ENCODE results near the gene ADAMTS5. TPM values are rescaled to one million over a fixed set of nuclear protein-coding genes. Genes with fewer than 3 reads are reported as not detected.

The ADAMTS5 gene
- total RNA-seq, 4 donors from 2014 or later: 7.2 to 18.8 (median 18.3) TPM

- 55 to 67% methylated on average over 1 of the region's 1 CpG for WGBS, 2 donors
- Histone ChIP-seq H3K36me3 (no peaks in the 10 kb centered on the region), H3K4me3 (no peak overlapping the region), H3K27me3 (no peaks in the 10 kb centered on the region), H3K4me1 (peaks cover 0 to 25% (median 1%) of the 10 kb centered on the region in 4 donors), H3K9me3 (no peaks in the 10 kb centered on the region), H3K27ac (no peak overlapping the region)
- DNase-seq (ENCODE audit: low spot score in 2 of 2): no peak
- no peak for TF ChIP-seq POLR2A (IDR thresholded peaks at IDR 0.05)
- TF ChIP-seq EP300 (IDR thresholded peaks at IDR 0.05): no peak
- TF ChIP-seq CTCF (IDR thresholded peaks at IDR 0.05): no peak
Observed at GRCh38 chr21:26941421-26941820, 25.5 kb downstream of the ADAMTS5 start.

- no peak overlapping the region for H3K4me3 ChIP-seq
- peaks cover 0 to 19% (median 0%) of the 10 kb centered on the region in 4 donors for H3K4me1 ChIP-seq
- TF ChIP-seq EP300 (IDR thresholded peaks at IDR 0.05): no peak
- no peak for TF ChIP-seq POLR2A (IDR thresholded peaks at IDR 0.05)
- TF ChIP-seq CTCF (IDR thresholded peaks at IDR 0.05): no peak
- no peak overlapping the region for H3K27ac ChIP-seq
- H3K27me3 ChIP-seq: no peaks in the 10 kb centered on the region
- WGBS, 2 donors: 65 to 70% methylated on average over 2 of the region's 2 CpGs
- H3K36me3 ChIP-seq: no peaks in the 10 kb centered on the region
- no peaks in the 10 kb centered on the region for H3K9me3 ChIP-seq
- DNase-seq (ENCODE audit: low spot score in 2 of 2): no peak
Observed at GRCh38 chr21:26939601-26940111, 27.2 kb downstream of the ADAMTS5 start.

- Histone ChIP-seq H3K9me3 (no peaks in the 10 kb centered on the region), H3K27ac (no peak overlapping the region), H3K27me3 (no peaks in the 10 kb centered on the region), H3K4me3 (no peak overlapping the region), H3K36me3 (no peaks in the 10 kb centered on the region), H3K4me1 (peaks cover 0 to 12% (median 0%) of the 10 kb centered on the region in 4 donors)
- no peak for TF ChIP-seq CTCF (IDR thresholded peaks at IDR 0.05)
- no peak for TF ChIP-seq EP300 (IDR thresholded peaks at IDR 0.05)
- TF ChIP-seq POLR2A (IDR thresholded peaks at IDR 0.05): no peak
- WGBS, 2 donors: 50 to 54% methylated on average over 5 of the region's 5 CpGs
- DNase-seq (ENCODE audit: low spot score in 2 of 2): no peak
Observed at GRCh38 chr21:26936641-26937040, 30.2 kb downstream of the ADAMTS5 start.

GRCh38 chr21:26935977-26936376 lies 30.9 kb downstream of the ADAMTS5 start:
- H3K27me3 ChIP-seq: no peaks in the 10 kb centered on the region
- H3K4me1 ChIP-seq: peaks cover 0 to 7% (median 0%) of the 10 kb centered on the region in 4 donors
- no peak overlapping the region for H3K27ac ChIP-seq
- TF ChIP-seq CTCF (IDR thresholded peaks at IDR 0.05) (no peak), POLR2A (IDR thresholded peaks at IDR 0.05) (no peak), EP300 (IDR thresholded peaks at IDR 0.05) (no peak)
- H3K9me3 ChIP-seq: no peaks in the 10 kb centered on the region
- H3K36me3 ChIP-seq: no peaks in the 10 kb centered on the region
- DNase-seq (ENCODE audit: low spot score in 2 of 2): no peak
- H3K4me3 ChIP-seq: no peak overlapping the region

- H3K9me3 ChIP-seq: no peaks in the 10 kb centered on the region
- H3K27me3 ChIP-seq: no peaks in the 10 kb centered on the region
- no peak for DNase-seq (ENCODE audit: low spot score in 2 of 2)
- peaks cover 0 to under 1% (median 0%) of the 10 kb centered on the region in 4 donors for H3K4me1 ChIP-seq
- no peak overlapping the region for H3K4me3 ChIP-seq
- WGBS, 2 donors: 93 to 96% methylated on average over 11 of the region's 11 CpGs
- TF ChIP-seq CTCF (IDR thresholded peaks at IDR 0.05) (no peak), EP300 (IDR thresholded peaks at IDR 0.05) (no peak), POLR2A (IDR thresholded peaks at IDR 0.05) (no peak)
- H3K27ac ChIP-seq: no peak overlapping the region
- no peaks in the 10 kb centered on the region for H3K36me3 ChIP-seq
Observed at GRCh38 chr21:26934383-26934782, 32.5 kb downstream of the ADAMTS5 start.

All from tibial nerve (tissue), 4 donors.